ENCODE data around the gene RBM8A. TPM values are rescaled to one million over a fixed set of nuclear protein-coding genes. Genes with fewer than 3 reads are reported as not detected.

The RBM8A gene
- total RNA-seq, 1 donor from 2014 or later, result 206 TPM

DNA sequence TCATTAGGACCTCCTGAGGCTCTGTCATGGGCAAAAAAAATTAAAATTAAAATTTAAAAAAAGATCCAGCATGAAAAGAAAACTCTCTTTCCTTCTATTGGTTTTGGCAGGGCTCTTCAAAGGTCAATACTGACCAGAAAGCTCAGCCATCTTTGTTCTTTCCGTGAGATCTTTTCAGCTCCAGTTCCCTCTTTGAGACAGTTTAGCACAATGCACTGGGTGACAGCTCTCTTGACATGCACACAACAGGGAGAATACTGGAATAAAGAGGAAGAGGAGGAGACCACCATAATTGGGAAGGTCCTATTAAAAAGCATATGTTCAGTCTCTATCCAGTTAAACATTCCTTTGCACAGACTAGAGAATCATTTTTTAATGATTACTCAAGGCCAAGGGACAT is 24.2 kb upstream of the RBM8A start:
- no peak overlapping the region for H3K4me3 Mint-ChIP-seq (ENCODE audit: unreplicated experiment)
- no peak overlapping the region for H3K27ac Mint-ChIP-seq (ENCODE audit: unreplicated experiment)
- TF ChIP-seq, protein P1, sequence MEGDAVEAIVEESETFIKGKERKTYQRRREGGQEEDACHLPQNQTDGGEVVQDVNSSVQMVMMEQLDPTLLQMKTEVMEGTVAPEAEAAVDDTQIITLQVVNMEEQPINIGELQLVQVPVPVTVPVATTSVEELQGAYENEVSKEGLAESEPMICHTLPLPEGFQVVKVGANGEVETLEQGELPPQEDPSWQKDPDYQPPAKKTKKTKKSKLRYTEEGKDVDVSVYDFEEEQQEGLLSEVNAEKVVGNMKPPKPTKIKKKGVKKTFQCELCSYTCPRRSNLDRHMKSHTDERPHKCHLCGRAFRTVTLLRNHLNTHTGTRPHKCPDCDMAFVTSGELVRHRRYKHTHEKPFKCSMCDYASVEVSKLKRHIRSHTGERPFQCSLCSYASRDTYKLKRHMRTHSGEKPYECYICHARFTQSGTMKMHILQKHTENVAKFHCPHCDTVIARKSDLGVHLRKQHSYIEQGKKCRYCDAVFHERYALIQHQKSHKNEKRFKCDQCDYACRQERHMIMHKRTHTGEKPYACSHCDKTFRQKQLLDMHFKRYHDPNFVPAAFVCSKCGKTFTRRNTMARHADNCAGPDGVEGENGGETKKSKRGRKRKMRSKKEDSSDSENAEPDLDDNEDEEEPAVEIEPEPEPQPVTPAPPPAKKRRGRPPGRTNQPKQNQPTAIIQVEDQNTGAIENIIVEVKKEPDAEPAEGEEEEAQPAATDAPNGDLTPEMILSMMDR (IDR thresholded peaks at IDR 0.05; ENCODE audit: partially characterized antibody, unreplicated experiment), result no peak
- H3K27me3 Mint-ChIP-seq (ENCODE audit: unreplicated experiment), result peaks cover 3% of the 10 kb centered on the region
- H3K4me1 Mint-ChIP-seq (ENCODE audit: low read depth, unreplicated experiment), result no peaks in the 10 kb centered on the region
- H3K9me3 Mint-ChIP-seq (ENCODE audit: unreplicated experiment), result peaks cover 4% of the 10 kb centered on the region
- no peaks in the 10 kb centered on the region for H3K36me3 Mint-ChIP-seq (ENCODE audit: unreplicated experiment)
- no peak for DNase-seq

- Mint-ChIP-seq H3K36me3 (ENCODE audit: unreplicated experiment) (no peaks in the 10 kb centered on the region), H3K4me3 (ENCODE audit: unreplicated experiment) (no peak overlapping the region), H3K27me3 (ENCODE audit: unreplicated experiment) (no peaks in the 10 kb centered on the region), H3K4me1 (ENCODE audit: low read depth, unreplicated experiment) (no peaks in the 10 kb centered on the region), H3K27ac (ENCODE audit: unreplicated experiment) (no peak overlapping the region), H3K9me3 (ENCODE audit: unreplicated experiment) (peaks cover 4% of the 10 kb centered on the region)
- no peak for DNase-seq
- TF ChIP-seq, protein P1 (IDR thresholded peaks at IDR 0.05; ENCODE audit: partially characterized antibody, unreplicated experiment), result no peak
Observed at GRCh38 chr1:145949219-145949618, 21.9 kb upstream of the RBM8A start.

GRCh38 chr1:145947551-145947950 is 20.3 kb upstream of the RBM8A start:
- Mint-ChIP-seq H3K27me3 (ENCODE audit: unreplicated experiment) (no peaks in the 10 kb centered on the region), H3K27ac (ENCODE audit: unreplicated experiment) (no peak overlapping the region), H3K4me3 (ENCODE audit: unreplicated experiment) (no peak overlapping the region), H3K36me3 (ENCODE audit: unreplicated experiment) (no peaks in the 10 kb centered on the region), H3K9me3 (ENCODE audit: unreplicated experiment) (peaks cover 4% of the 10 kb centered on the region), H3K4me1 (ENCODE audit: low read depth, unreplicated experiment) (no peaks in the 10 kb centered on the region)
- no peak for DNase-seq
- TF ChIP-seq, protein P1 (IDR thresholded peaks at IDR 0.05; ENCODE audit: partially characterized antibody, unreplicated experiment), result no peak

DNA sequence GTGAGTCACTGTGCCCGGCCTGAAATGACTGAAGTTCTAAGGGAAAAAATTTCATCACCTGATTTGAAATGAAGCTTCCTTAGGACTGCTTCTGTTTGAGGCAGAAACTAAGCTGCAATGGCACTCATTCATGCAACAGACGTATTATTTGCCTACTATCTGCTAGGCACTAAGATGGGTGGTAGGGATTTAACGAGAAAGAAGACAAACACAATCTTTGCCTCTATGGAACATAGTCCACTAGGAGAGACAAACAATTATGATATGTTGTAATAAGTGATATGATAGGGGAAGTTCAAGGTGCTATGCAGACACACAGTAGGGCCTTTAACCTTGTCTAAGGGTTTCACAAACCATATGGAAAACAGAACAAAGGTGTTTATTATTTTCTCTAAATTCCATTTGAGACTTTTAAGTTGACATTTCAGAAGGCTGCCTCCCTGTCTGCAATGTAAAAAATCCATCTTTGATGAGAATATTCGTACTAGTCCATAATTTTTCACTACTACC is 19.2 kb upstream of the RBM8A start:
- H3K36me3 Mint-ChIP-seq (ENCODE audit: unreplicated experiment), result no peaks in the 10 kb centered on the region
- H3K27ac Mint-ChIP-seq (ENCODE audit: unreplicated experiment), result no peak overlapping the region
- peaks cover 4% of the 10 kb centered on the region for H3K9me3 Mint-ChIP-seq (ENCODE audit: unreplicated experiment)
- TF ChIP-seq, protein P1 (IDR thresholded peaks at IDR 0.05; ENCODE audit: partially characterized antibody, unreplicated experiment), result no peak
- no peak overlapping the region for H3K4me3 Mint-ChIP-seq (ENCODE audit: unreplicated experiment)
- DNase-seq, result no peak
- H3K4me1 Mint-ChIP-seq (ENCODE audit: low read depth, unreplicated experiment), result no peaks in the 10 kb centered on the region
- H3K27me3 Mint-ChIP-seq (ENCODE audit: unreplicated experiment), result no peaks in the 10 kb centered on the region

- Mint-ChIP-seq H3K9me3 (ENCODE audit: unreplicated experiment) (peaks cover 2% of the 10 kb centered on the region), H3K4me1 (ENCODE audit: low read depth, unreplicated experiment) (no peaks in the 10 kb centered on the region), H3K27ac (ENCODE audit: unreplicated experiment) (no peak overlapping the region), H3K36me3 (ENCODE audit: unreplicated experiment) (no peaks in the 10 kb centered on the region), H3K4me3 (ENCODE audit: unreplicated experiment) (no peak overlapping the region), H3K27me3 (ENCODE audit: unreplicated experiment) (no peaks in the 10 kb centered on the region)
- DNase-seq, result no peak
- TF ChIP-seq, protein P1 (IDR thresholded peaks at IDR 0.05; ENCODE audit: partially characterized antibody, unreplicated experiment), result no peak
Observed at GRCh38 chr1:145944532-145944931, 17.2 kb upstream of the RBM8A start.
